HCT116 (cell line): ENCODE results near the gene SLC25A47. TPM values are rescaled to one million over a fixed set of nuclear protein-coding genes. Genes with fewer than 3 reads are reported as not detected.

ENCODE experiments used
- ATAC-seq: fragments of 200-7000 bp; cut with Tn5 transposase; 2 replicates; pipeline ENCODE4 v1.9.1; 2020; ENCODE audit warnings: mild to moderate bottlenecking, moderate library complexity
- BruUV-seq: library from RNA; stranded (reverse); fragments of 400-500 nt; replicated peaks from 2 replicates; lab custom pipeline; 2021; lab: Mats Ljungman, UMichigan
- CTCF ChIA-PET: fragments of 300-600 bp; sonication (Branson Sonifier 250); formaldehyde crosslinking; loops from one replicate; lab custom pipeline; 2021; ENCODE audit warnings: antibody characterized with exemption; lab: Charles Lee
- POLR2A ChIA-PET: fragments of 300-600, 350-600 bp; sonication (Branson Sonifier 250); formaldehyde crosslinking; loops from one replicate; lab custom pipeline; 2021; ENCODE audit warnings: antibody characterized with exemption; lab: Charles Lee
- RAD21 ChIA-PET, 2 experiments: fragments of 300-600 bp; sonication (Branson Sonifier 250); formaldehyde crosslinking; loops; one replicate each; lab custom pipeline; 2023; ENCODE audit warnings: low total read pairs in 2 of 2; ENCODE audit not compliant: uncharacterized antibody in 2 of 2, unreplicated experiment in 2 of 2, low non-redundant PET in 1 of 2; lab: Charles Lee
- DNase-seq: peaks from one replicate; pipeline ENCODE4 v3.0.0-alpha.2; 2010; ENCODE audit warnings: low read depth, low spot score
- H2AFZ ChIP-seq: fragments of 200-600 bp; shearing (Covaris generic), sonication (generic); 2 replicates; pipeline ENCODE4 v1.6.1; 2017; ENCODE audit warnings: low read depth, mixed run types, mixed read lengths, antibody characterized with exemption, low read length; ENCODE audit not compliant: poor library complexity, severe bottlenecking
- H3K27ac ChIP-seq: 2 replicates; pipeline ENCODE4 v1.5.1; 2012; ENCODE audit warnings: low read depth, low read length
- H3K27me3 ChIP-seq: fragments of 200-600 bp; sonication (generic); 2 replicates; pipeline ENCODE4 v1.6.1; 2016; ENCODE audit warnings: mixed run types, low read length, mixed read lengths; ENCODE audit not compliant: insufficient read depth
- H3K36me3 ChIP-seq, 2 experiments: fragments of 200-500 bp in 1 of 2; fragments of 200-600 bp in 1 of 2; sonication (Bioruptor generic) in 1 of 2; sonication (generic) in 1 of 2; 2 replicates each; pipeline versions ENCODE4 v1.5.1 to v1.6.1; 2014 to 2016; ENCODE audit warnings: low read length in 2 of 2, inconsistent platforms in 1 of 2, mixed read lengths in 1 of 2, mixed run types in 1 of 2; ENCODE audit not compliant: insufficient read depth in 2 of 2, control insufficient read depth in 1 of 2
- H3K4me1 ChIP-seq, 2 experiments: fragments of 200-600 bp in 1 of 2; sonication (generic) in 1 of 2; 2 replicates each; pipeline versions ENCODE4 v1.5.1 to v1.6.1; 2012 to 2017; ENCODE audit warnings: low read length in 2 of 2, inconsistent platforms in 1 of 2, mild to moderate bottlenecking in 1 of 2, mixed read lengths in 1 of 2, mixed run types in 1 of 2, moderate library complexity in 1 of 2; ENCODE audit not compliant: insufficient read depth in 2 of 2, control insufficient read depth in 1 of 2
- H3K4me2 ChIP-seq: fragments of 200-600 bp; sonication (generic); 2 replicates; pipeline ENCODE4 v1.6.1; 2017; ENCODE audit warnings: mixed run types, low read length, mixed read lengths
- H3K4me3 ChIP-seq, 2 experiments: fragments of 200-600 bp in 1 of 2; sonication (generic) in 1 of 2; replicated peaks in 1 of 2; 2 replicates each; pipeline ENCODE4 v1.5.1; 2011 to 2016; ENCODE audit warnings: low read length in 2 of 2, control low read depth in 1 of 2, low read depth in 1 of 2, mild to moderate bottlenecking in 1 of 2, mixed read lengths in 1 of 2, mixed run types in 1 of 2
- H3K79me2 ChIP-seq: fragments of 200-600 bp; sonication (generic); 2 replicates; pipeline ENCODE4 v1.6.1; 2017; ENCODE audit warnings: mild to moderate bottlenecking, mixed run types, low read length, moderate library complexity, mixed read lengths; ENCODE audit not compliant: insufficient read depth
- H3K9ac ChIP-seq: fragments of 200-600 bp; sonication (generic); 2 replicates; pipeline ENCODE4 v1.6.1; 2016; ENCODE audit warnings: low read length, mixed read lengths
- H3K9me2 ChIP-seq: fragments of 200-600 bp; sonication (generic), shearing (Covaris generic); 2 replicates; pipeline ENCODE4 v1.6.1; 2017; ENCODE audit warnings: mixed run types, mild to moderate bottlenecking, moderate library complexity; ENCODE audit not compliant: insufficient read depth
- H3K9me3 ChIP-seq, 2 experiments: fragments of 200-500 bp in 1 of 2; fragments of 200-600 bp in 1 of 2; sonication (Bioruptor generic) in 1 of 2; sonication (generic) in 1 of 2; 2 replicates each; pipeline ENCODE4 v1.6.1; 2014 to 2017; ENCODE audit warnings: low read length in 2 of 2, mixed read lengths in 2 of 2, inconsistent platforms in 1 of 2, low read depth in 1 of 2, mild to moderate bottlenecking in 1 of 2, mixed run types in 1 of 2, moderate library complexity in 1 of 2; ENCODE audit not compliant: control insufficient read depth in 1 of 2, insufficient read depth in 1 of 2
- H4K20me1 ChIP-seq: fragments of 200-600 bp; sonication (generic), shearing (Covaris generic); 2 replicates; pipeline ENCODE4 v1.6.1; 2017; ENCODE audit warnings: mixed run types, mild to moderate bottlenecking, moderate library complexity; ENCODE audit not compliant: insufficient read depth
- JUND ChIP-seq: IDR thresholded peaks from 2 replicates; pipeline ENCODE4 v1.6.1; 2012
- MAX ChIP-seq: IDR thresholded peaks from 2 replicates; pipeline ENCODE4 v1.6.1; 2012
- SIN3A ChIP-seq: IDR thresholded peaks from 2 replicates; pipeline ENCODE4 v1.6.1; 2012; ENCODE audit warnings: low read depth
- SP1 ChIP-seq: IDR thresholded peaks from 2 replicates; pipeline ENCODE4 v1.6.1; 2012; ENCODE audit warnings: low read depth
- TCF7L2 ChIP-seq: IDR thresholded peaks from 2 replicates; pipeline ENCODE4 v1.7.0; 2011; ENCODE audit warnings: borderline replicate concordance, inconsistent platforms; ENCODE audit not compliant: insufficient read depth, insufficient read length; ENCODE audit errors: extremely low read depth
- ZBTB33 ChIP-seq: IDR thresholded peaks from 2 replicates; pipeline ENCODE4 v1.6.1; 2011; ENCODE audit warnings: mild to moderate bottlenecking, low read length, moderate library complexity; ENCODE audit not compliant: insufficient replicate concordance; ENCODE audit errors: extremely low read depth
- intact Hi-C: fragments of 100-400 bp; cut with micrococcal nuclease; formaldehyde crosslinking; loops from 2 replicates; pipeline ENCODE4 v1.10.0; 2022
- total RNA-seq: library from RNA; stranded (reverse); gene quantifications from one replicate; pipeline ENCODE4 v1.2.1, GENCODE V29; 2021; ENCODE audit not compliant: unreplicated experiment

The SLC25A47 gene
- total RNA-seq, 1 experiment from 2014 or later, result 0.17 TPM

GRCh38 chr14:100304825-100305323, 18.3 kb upstream of the SLC25A47 start:
- no peak for DNase-seq
- H3K36me3 ChIP-seq, result no peaks in the 10 kb centered on the region
- TF ChIP-seq MAX (no peak), JUND (no peak), SIN3A (no peak), TCF7L2 (no peak), SP1 (no peak), ZBTB33 (no peak)
- H3K4me2 ChIP-seq, result peak overlapping the region; percentile 96
- peaks cover 3% of the 10 kb centered on the region; the same call in 1 of the 2 replicates for H4K20me1 ChIP-seq
- intact Hi-C loops, result loop anchor here (2.0 kb wide), 1 partner anchor 72 kb away; the partner anchor contains the start of gene WDR25
- H3K27ac ChIP-seq, result peak overlapping the region; percentile 75
- H3K79me2 ChIP-seq, result peaks cover 7% of the 10 kb centered on the region; the same call in 1 of the 2 replicates
- no peaks in the 10 kb centered on the region for H3K27me3 ChIP-seq
- BruUV-seq, result TSS peak; percentile 41
- H3K9ac ChIP-seq, result peak overlapping the region; percentile 73
- H3K4me3 ChIP-seq, result peak overlapping the region; percentile 69 to 72
- peaks cover 29 to 37% of the 10 kb centered on the region in 2 experiments for H3K4me1 ChIP-seq
- ChIA-PET RAD21 (no interaction called here), CTCF (interaction anchor here (0.7 kb wide), 1 partner anchor 19 kb away, joined by 3 read pairs; no protein-coding TSS in a partner anchor), POLR2A (no interaction called here)
- H3K9me3 ChIP-seq, result no peaks in the 10 kb centered on the region
- H3K9me2 ChIP-seq, result no peaks in the 10 kb centered on the region
- H2AFZ ChIP-seq, result no peak overlapping the region
- peak; percentile 39 for ATAC-seq
